Measurements from ENCODE around the gene CD47.

DNA sequence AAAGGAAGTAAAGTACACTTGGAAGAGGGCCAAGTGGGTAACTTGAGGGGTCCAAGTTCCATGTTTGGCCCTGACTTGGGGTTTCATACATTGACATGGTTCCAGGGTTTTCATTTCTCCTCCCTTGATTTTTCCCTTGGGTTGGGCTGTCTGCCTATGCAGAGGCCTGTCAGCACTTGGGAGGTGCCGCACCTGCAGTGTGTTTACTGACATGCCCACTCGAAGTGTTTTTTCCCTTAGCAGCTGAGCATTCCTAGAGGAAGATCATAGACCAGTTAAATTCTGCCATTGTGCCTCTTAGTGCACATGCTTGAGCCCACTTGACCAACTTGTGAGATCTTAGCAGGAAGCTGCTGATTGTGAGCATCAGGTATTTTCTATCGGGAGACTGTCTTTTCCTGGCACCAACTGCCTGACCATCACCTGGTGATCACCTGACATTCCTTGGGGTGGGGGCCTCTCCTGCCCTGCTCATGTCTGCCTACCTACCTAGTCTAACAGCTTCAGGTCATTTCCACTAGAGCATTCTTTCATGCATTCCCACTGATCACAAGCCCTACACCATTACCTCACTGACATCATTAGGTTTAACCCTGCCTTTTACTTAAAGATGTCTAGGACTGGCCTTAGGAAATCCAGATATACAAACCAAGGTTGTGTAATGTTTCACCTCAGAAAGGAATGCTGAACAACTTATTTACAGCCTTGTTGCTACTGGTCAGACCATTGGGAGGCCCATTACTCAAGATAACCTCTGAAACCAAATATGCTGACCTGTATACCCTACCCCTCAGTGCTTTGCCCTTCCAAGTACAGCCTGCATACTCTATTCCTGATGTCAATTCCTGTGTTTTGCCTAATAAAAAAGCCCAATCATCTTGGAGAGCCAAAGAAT lies 68.3 kb downstream of the CD47 start:
- TF ChIP-seq, protein P1, sequence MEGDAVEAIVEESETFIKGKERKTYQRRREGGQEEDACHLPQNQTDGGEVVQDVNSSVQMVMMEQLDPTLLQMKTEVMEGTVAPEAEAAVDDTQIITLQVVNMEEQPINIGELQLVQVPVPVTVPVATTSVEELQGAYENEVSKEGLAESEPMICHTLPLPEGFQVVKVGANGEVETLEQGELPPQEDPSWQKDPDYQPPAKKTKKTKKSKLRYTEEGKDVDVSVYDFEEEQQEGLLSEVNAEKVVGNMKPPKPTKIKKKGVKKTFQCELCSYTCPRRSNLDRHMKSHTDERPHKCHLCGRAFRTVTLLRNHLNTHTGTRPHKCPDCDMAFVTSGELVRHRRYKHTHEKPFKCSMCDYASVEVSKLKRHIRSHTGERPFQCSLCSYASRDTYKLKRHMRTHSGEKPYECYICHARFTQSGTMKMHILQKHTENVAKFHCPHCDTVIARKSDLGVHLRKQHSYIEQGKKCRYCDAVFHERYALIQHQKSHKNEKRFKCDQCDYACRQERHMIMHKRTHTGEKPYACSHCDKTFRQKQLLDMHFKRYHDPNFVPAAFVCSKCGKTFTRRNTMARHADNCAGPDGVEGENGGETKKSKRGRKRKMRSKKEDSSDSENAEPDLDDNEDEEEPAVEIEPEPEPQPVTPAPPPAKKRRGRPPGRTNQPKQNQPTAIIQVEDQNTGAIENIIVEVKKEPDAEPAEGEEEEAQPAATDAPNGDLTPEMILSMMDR (IDR thresholded peaks at IDR 0.05), result no peak
- TF ChIP-seq EZH2 (IDR thresholded peaks at IDR 0.05; ENCODE audit: borderline replicate concordance, insufficient read depth, low read depth, low read length, poor library complexity, severe bottlenecking), result no peak
